Esophagus muscularis mucosa (tissue), 4 donors: ENCODE results near the gene LRP8. TPM values are rescaled to one million over a fixed set of nuclear protein-coding genes. Genes with fewer than 3 reads are reported as not detected.

ENCODE experiments used
- DNase-seq: peaks from one replicate; pipeline ENCODE4 v3.0.0-alpha.2; 2017; ENCODE audit errors: extremely low spot score
- H3K27ac ChIP-seq, 4 donors: fragments of 200-600 bp; sonication (generic); replicated peaks in 1 of 4; 1 replicate in 3 of 4; 2 replicates in 1 of 4; pipeline ENCODE4 v1.5.1; 2016 to 2019; ENCODE audit warnings: mild to moderate bottlenecking in 1 of 4
- H3K27me3 ChIP-seq, 4 donors: fragments of 200-600 bp; sonication (generic); one replicate each; pipeline versions ENCODE4 v1.5.1 to v1.6.0; 2016 to 2019
- H3K36me3 ChIP-seq, 4 donors: fragments of 200-600 bp; sonication (generic); one replicate each; pipeline ENCODE4 v1.5.1; 2016 to 2019
- H3K4me1 ChIP-seq, 4 donors: fragments of 200-600 bp; sonication (generic); one replicate each; pipeline ENCODE4 v1.5.1; 2016 to 2019
- H3K4me3 ChIP-seq, 4 donors: fragments of 200-600 bp; sonication (generic); 1 replicate in 2 of 4; 2 replicates in 2 of 4; pipeline ENCODE4 v1.5.1; 2016 to 2019; ENCODE audit warnings: mild to moderate bottlenecking in 4 of 4, moderate library complexity in 1 of 4
- H3K9me3 ChIP-seq, 4 donors: fragments of 200-600 bp; sonication (generic); 1 replicate in 3 of 4; 2 replicates in 1 of 4; pipeline ENCODE4 v1.5.1; 2016 to 2019
- EP300 ChIP-seq: sonication (generic); formaldehyde crosslinking; IDR thresholded peaks from one replicate; pipeline ENCODE4 v1.6.1; 2017; ENCODE audit warnings: antibody characterized with exemption
- POLR2A ChIP-seq: fragments of 450-650 bp; IDR thresholded peaks from one replicate; pipeline ENCODE4 v1.6.1; 2017; ENCODE audit warnings: antibody characterized with exemption, moderate library complexity, mild to moderate bottlenecking, low read depth
- POLR2AphosphoS5 ChIP-seq, 2 donors: sonication (generic); formaldehyde crosslinking; IDR thresholded peaks; one replicate each; pipeline ENCODE4 v1.6.1; 2017; ENCODE audit warnings: antibody characterized with exemption in 2 of 2
- WGBS: methylation state at CpG from one replicate; pipeline ENCODE4 v1.1.5; 2018; 5-methylcytosine and 5-hydroxymethylcytosine counted together
- intact Hi-C: fragments of 100-400 bp; cut with DNase I; formaldehyde crosslinking; loops from one replicate; pipeline ENCODE4 v1.15.1; 2023
- total RNA-seq, 4 donors: library from RNA; depleted of rRNA; stranded (reverse); fragments of >200 nt; gene quantifications; one replicate each; pipeline versions ENCODE4 v1.1.0 to v1.2.1, GENCODE V29; 2016
- TF ChIP-seq, protein P1 (sequence below), 3 experiments: fragments of 200-600 bp in 2 of 3; fragments of 450-650 bp in 1 of 3; sonication (generic) in 2 of 3; IDR thresholded peaks; one replicate each; pipeline ENCODE4 v1.5.1; 2017 to 2019; ENCODE audit warnings: antibody characterized with exemption in 3 of 3, mild to moderate bottlenecking in 2 of 3, moderate library complexity in 1 of 3

LRP8 gene
- total RNA-seq, 4 donors from 2014 or later, result 0.83 to 6.0 (median 1.9) TPM

DNA sequence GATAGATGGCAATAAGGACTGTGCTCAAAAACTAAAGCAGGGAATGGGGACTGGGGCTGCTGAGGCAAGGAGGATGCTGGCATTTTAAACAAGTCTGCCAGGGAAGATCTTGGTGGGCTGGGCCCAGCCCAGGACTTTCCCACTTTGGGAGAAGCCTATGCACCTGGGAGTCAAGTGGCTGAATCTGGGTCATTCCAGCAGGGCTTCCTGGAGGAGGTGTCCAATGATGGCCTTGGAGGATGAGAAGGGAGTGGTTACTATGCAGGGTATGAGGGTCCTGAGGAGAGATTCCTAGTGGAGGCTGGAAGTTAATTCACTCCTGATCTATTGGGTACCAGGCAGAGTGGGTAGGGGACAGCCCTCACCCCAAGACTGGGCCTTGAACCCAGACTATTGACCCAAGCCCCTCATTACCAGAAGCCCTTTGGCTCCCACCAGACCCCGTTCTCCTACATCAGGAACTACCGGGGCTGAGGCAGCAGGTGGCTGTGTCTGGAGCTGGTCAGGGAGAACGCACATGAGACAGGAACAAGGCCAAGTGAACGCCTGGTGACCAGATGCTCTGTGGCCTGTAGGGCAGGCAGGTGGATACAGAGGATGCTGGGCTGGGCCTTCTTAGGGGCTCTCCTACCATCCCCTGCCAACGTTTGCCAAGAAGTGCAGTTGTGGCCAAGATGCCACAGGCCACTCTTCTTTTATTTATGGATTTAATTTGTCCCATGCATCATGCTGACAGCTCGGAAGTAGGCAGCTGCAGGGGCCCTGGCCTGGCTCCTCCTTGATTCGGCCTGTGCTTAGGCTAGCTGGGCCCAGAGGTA lies 18.3 kb upstream of the LRP8 start:
- no peak overlapping the region for H3K27ac ChIP-seq
- intact Hi-C loops, result no loop called here
- DNase-seq, result peak; percentile 79
- 75% methylated on average over 6 of the region's 7 CpGs for WGBS
- no peaks in the 10 kb centered on the region for H3K4me1 ChIP-seq
- H3K9me3 ChIP-seq, result no peaks in the 10 kb centered on the region
- no peak overlapping the region for H3K4me3 ChIP-seq
- peaks cover 0 to 25% (median 0%) of the 10 kb centered on the region in 4 donors for H3K27me3 ChIP-seq
- no peaks in the 10 kb centered on the region for H3K36me3 ChIP-seq
- TF ChIP-seq EP300 (no peak), POLR2AphosphoS5 (IDR thresholded peaks at IDR 0.05) (no peak), POLR2A (no peak)
- TF ChIP-seq, protein P1, sequence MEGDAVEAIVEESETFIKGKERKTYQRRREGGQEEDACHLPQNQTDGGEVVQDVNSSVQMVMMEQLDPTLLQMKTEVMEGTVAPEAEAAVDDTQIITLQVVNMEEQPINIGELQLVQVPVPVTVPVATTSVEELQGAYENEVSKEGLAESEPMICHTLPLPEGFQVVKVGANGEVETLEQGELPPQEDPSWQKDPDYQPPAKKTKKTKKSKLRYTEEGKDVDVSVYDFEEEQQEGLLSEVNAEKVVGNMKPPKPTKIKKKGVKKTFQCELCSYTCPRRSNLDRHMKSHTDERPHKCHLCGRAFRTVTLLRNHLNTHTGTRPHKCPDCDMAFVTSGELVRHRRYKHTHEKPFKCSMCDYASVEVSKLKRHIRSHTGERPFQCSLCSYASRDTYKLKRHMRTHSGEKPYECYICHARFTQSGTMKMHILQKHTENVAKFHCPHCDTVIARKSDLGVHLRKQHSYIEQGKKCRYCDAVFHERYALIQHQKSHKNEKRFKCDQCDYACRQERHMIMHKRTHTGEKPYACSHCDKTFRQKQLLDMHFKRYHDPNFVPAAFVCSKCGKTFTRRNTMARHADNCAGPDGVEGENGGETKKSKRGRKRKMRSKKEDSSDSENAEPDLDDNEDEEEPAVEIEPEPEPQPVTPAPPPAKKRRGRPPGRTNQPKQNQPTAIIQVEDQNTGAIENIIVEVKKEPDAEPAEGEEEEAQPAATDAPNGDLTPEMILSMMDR (IDR thresholded peaks at IDR 0.05), result no peak

DNA sequence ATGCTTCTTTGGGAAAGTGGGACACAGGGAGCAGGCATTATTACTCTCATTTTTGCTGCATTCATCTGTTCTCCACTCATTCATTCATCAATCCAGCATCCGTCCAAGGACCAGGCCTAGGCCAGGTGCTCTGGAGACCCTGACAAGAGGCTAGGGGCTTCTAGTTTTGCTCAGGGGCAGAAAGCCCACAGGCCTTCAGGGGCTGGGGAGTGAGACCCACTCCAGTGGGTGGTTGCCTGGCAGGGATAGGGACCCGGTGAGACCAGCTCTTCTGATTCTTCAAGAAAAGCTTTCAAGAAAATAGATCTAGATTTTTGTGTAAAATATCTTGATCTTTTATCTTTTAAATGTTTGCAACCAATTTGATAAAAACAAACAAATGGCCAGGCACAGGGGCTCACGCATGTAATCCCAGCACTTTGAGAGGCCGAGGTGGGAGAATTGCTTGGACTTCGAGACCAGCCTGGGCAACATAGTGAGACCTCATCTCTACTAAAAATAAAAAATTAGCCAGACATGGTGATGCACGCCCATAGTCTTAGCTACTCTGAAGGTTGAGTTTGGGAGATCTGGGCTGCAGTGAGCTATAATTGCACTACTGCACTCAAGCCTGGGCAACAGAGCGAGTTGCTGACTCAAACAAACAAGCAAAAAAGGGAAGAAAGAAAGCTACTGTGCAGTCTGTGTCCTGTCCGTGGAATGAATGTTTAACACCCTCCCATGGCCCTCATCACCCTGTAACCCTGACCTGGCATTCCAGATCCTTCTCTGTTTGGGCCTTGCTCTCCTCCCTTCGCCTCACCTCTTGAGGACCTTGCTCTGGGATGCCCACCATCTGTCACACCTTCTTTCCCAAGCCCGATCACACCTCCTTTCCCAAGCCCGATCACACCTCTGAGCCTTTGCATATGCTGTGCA lies 17.3 kb upstream of the LRP8 start:
- DNase-seq, result peak; percentile 64
- no peaks in the 10 kb centered on the region for H3K9me3 ChIP-seq
- peaks cover 0 to 35% (median 0%) of the 10 kb centered on the region in 4 donors for H3K27me3 ChIP-seq
- no peaks in the 10 kb centered on the region for H3K36me3 ChIP-seq
- no peak overlapping the region for H3K4me3 ChIP-seq
- intact Hi-C loops, result no loop called here
- WGBS, result 91% methylated on average over 11 of the region's 11 CpGs
- no peaks in the 10 kb centered on the region for H3K4me1 ChIP-seq
- no peak overlapping the region for H3K27ac ChIP-seq
- no peak for TF ChIP-seq POLR2AphosphoS5 (IDR thresholded peaks at IDR 0.05)

DNA sequence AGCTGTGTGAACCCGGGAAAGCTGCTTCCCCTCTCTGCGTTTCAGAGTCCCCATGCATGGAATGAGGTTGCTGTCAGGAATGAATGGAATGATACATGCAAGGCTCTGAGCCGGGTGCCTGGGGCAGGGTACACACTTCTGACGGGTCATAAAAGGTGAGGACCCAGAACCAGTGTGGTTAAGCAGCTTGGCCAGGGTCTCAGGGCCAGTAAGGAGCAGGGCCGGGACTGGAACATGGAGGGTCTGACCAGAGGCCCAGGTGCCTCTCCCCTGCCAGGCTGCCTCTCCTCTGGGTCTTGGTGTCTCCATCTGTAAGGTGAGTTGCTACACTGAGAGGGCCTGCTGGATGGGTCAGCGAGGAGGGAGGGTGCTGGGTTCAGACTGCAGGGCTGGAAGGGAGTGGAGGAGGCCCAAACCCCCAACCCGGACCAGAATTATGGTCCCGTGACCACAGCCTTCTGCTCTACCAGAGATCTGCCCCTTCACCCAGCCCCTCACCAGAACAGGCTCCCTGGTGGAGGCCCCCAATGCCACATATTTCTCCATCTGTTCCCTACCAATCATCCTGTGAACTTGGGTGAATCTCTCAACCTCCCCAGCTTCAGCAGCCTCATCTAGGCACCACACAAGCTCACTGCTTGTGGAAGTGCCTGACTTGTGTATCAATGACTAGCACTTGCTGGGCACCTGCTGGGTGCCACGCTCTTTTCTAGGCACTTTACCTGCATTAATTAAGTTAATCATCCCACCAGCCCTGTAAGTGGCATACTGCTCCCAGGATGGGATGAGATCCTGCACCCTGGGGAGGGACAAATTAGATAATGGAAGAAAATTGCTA lies 16.2 kb upstream of the LRP8 start:
- no peak overlapping the region for H3K27ac ChIP-seq
- peaks cover 0 to 45% (median 0%) of the 10 kb centered on the region in 4 donors for H3K27me3 ChIP-seq
- peak; percentile 79 for DNase-seq
- no peaks in the 10 kb centered on the region for H3K9me3 ChIP-seq
- TF ChIP-seq, protein P1 (IDR thresholded peaks at IDR 0.05), result no peak
- TF ChIP-seq POLR2AphosphoS5 (IDR thresholded peaks at IDR 0.05) (no peak), EP300 (no peak), POLR2A (no peak)
- no peak overlapping the region for H3K4me3 ChIP-seq
- H3K4me1 ChIP-seq, result no peaks in the 10 kb centered on the region
- intact Hi-C loops, result no loop called here
- H3K36me3 ChIP-seq, result no peaks in the 10 kb centered on the region
- 80% methylated on average over 9 of the region's 9 CpGs for WGBS

DNA sequence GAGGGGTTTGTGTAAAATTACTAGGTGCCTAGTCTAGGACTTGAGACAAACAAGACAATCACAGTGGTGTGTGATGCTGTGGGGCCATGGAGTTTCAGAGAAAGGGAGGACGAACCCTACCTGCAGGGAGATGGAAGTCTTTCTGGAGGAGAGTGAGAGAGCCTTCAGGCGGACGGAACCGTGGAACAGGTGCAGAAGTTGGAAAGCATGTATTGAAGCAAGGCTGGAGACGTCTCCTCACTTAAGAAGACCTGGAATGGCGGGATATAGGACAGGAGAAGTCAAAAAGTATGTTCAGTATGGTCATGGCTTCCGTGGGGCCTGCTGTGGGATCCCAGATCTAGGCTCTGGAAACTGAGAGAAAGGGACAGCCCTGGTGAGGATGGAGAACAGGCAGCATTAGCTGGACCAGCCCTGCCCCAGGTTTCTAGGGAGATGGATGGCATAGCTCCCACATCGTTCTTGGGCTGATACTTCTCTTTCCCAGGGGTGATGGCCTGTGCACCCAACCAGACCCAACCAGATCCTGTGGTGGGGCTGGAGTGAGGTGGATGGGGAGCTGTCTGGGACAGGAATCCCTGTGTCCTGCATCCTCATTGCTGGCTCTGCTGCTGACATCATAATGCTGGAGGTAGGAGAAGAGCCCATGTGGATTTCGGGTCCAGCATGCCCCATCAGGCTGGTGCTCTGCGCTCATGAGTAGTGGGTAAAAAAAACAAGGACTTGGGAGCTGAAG lies 15.0 kb upstream of the LRP8 start:
- no peaks in the 10 kb centered on the region for H3K9me3 ChIP-seq
- peaks cover 0 to 45% (median 0%) of the 10 kb centered on the region in 4 donors for H3K27me3 ChIP-seq
- peak; percentile 89 for DNase-seq
- TF ChIP-seq, protein P1 (IDR thresholded peaks at IDR 0.05), result no peak
- TF ChIP-seq EP300 (no peak), POLR2AphosphoS5 (IDR thresholded peaks at IDR 0.05) (no peak), POLR2A (no peak)
- no peaks in the 10 kb centered on the region for H3K36me3 ChIP-seq
- H3K4me3 ChIP-seq, result no peak overlapping the region
- H3K4me1 ChIP-seq, result no peaks in the 10 kb centered on the region
- WGBS, result 91% methylated on average over 10 of the region's 10 CpGs
- intact Hi-C loops, result no loop called here
- no peak overlapping the region for H3K27ac ChIP-seq
